Astrocyte (in vitro differentiated cells and primary cell): Measurements from ENCODE around the gene FAM131C.
"Not testable (repeated sequence)": the region's sequence is repeated elsewhere in the genome, so short reads cannot be mapped to it uniquely, and the experiment has no call there.

ENCODE experiments used
- CTCF ChIP-seq: IDR thresholded peaks from 2 replicates; pipeline ENCODE4 v1.5.1; 2011; ENCODE audit warnings: low read depth, mild to moderate bottlenecking, inconsistent platforms, low read length, moderate library complexity; ENCODE audit not compliant: insufficient read depth
- EZH2 ChIP-seq: IDR thresholded peaks from 2 replicates; pipeline ENCODE4 v1.6.1; 2012; ENCODE audit warnings: mild to moderate bottlenecking, low read length, inconsistent platforms; ENCODE audit not compliant: insufficient read depth

- not testable (repeated sequence) for TF ChIP-seq CTCF, EZH2
Observed at GRCh38 chr1:16026302-16026701, 47.1 kb downstream of the FAM131C start.
